SK-N-SH (cell line): ENCODE results near the gene NTPCR.

Experiments
- CTCF ChIP-seq: fragments of 200-600 bp; sonication (generic); IDR thresholded peaks from 2 replicates; pipeline ENCODE4 v1.6.1; 2017; ENCODE audit warnings: antibody characterized with exemption, mild to moderate bottlenecking, moderate library complexity
- MAX ChIP-seq: IDR thresholded peaks from 2 replicates; pipeline ENCODE4 v1.4.0; 2012; ENCODE audit warnings: low read depth

GRCh38 chr1:232969799-232970198 is 19.4 kb downstream of the NTPCR start:
- TF ChIP-seq CTCF = no peak
- no peak for TF ChIP-seq MAX
